SW480 (cell line): ENCODE measurements around the gene SP140.
"Not testable (repeated sequence)": the region's sequence is repeated elsewhere in the genome, so short reads cannot be mapped to it uniquely, and the experiment has no call there.

Experiments
- DNase-seq: peaks from one replicate; pipeline ENCODE4 v3.0.0-alpha.2; 2016; ENCODE audit warnings: low spot score

The SP140 gene

DNA sequence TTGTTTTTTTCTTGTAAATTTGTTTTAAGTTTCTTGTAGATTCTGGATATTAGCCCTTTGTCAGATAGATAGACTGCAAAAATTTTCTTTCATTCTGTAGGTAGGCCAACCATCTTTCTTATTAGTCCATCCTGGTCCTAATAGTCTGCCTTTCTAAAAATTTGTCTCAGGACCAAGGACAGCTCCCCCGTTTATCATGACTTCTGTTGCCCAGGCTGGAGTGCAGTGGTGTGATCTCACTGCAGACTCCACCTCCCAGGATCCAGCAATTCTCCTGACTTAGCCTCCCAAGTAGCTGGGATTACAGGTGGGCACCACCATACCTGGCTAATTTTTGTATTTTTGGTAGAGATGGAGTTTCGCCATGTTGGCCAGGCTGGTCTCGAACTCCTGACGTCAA lies 63.8 kb downstream of the SP140 start:
- not testable (repeated sequence) for DNase-seq

- no peak for DNase-seq
Measured at GRCh38 chr2:230295192-230295591, 69.7 kb downstream of the SP140 start.

- DNase-seq: no peak
Measured at GRCh38 chr2:230296917-230297316, 71.4 kb downstream of the SP140 start.

GRCh38 chr2:230299618-230300017 lies 74.1 kb downstream of the SP140 start:
- DNase-seq: no peak

DNA sequence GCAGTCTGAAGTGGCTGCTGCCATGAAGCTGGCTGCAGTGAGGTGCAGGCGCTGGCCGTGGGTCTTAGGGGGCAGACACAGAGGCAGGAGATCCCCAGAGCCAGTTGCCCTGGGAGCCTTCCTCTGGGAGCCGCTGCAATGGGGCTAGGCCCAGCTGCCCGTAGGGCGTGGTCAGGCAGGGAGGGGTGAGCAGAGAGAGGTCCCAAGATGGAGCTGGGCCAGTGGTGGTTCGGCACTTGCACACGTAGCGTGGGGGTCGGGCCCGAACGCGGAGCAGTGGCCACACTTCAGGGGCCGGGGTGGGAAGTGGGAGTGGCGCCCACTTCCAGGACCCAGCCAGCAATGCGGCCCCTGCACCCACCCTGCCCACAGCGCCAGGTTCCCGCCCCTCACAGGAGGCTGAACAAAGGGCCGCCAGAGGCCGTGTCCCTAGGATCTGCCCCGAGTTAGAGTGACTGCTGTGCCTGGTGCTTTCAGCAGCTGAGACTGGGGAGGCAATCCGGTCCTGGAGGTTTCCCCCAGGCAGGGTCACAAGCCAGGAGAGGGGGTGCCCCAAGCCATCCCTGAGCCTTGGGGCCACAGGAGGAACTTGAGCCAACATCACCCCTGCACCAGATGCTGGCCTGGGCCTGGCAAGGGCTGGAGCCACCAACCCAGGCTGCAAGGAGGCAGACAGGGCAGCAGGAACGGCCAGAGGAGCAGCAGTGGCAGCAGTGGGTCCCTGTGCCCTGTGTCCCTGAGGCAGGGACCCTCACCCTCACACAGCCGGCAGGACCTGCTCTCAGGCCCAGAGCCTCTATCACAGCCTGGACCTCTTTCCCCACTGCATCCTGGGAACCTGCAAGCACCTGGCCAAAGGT lies 80.1 kb downstream of the SP140 start:
- DNase-seq: no peak

DNA sequence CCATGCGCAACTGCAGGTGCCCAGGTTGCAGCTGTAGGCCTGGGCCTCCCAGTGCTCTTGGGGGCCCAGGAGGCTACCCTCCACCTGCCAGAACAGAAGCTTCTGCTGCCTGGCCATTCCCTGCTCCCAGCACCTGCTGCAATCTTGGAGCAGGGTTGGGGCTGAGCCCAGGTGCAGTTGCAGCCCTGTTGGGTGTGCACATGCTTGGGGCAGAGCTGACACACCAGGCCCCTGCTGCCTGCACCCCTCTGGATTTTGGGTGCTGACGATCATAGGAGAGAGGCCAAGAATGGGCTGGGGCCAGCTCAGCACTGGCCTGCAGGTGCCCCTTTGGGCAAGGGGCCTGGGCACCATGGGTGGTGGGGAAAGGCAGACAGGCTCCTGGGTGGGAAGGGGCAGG lies 80.9 kb downstream of the SP140 start:
- no peak for DNase-seq

DNA sequence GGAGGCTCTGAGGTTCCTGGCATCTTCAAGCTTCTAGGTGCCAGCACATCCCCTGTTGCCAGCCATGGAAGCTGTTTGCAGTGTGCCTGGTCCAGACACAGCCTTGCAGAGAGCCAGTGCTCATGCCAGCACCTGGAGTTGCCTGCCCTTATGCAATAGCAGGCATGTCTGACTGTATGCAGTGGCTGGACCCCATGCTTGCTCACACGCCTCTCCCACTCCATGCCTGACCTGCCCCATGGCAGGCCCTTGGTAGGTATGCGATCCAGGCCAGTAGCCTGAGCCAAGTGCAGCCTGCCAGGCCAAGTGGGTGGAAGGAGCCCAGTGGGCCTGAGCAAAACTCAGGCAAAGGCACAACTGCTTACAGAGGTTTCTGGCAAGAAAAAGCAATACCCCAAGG lies 81.9 kb downstream of the SP140 start:
- DNase-seq: no peak

- no peak for DNase-seq
Measured at GRCh38 chr2:230308402-230309000, 83.0 kb downstream of the SP140 start.

DNA sequence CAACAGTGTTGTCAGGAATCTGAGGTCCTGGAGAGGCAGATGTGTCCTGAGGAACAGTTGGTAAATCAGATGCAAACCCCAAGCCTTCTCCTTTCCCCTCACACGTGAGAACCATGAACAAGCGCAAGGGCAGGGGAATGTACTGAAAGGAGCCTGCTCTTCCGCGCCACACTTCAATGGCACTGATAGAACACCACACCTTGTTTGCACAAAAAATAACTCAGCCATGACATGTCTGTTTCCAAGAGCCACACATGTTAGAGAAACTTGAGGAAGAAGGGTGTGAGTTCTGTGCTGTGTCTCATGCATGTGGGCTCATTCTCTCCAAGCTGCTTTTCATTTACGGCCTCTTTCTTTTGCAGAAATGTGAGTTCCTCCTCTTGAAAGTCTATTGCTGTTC lies 85.3 kb downstream of the SP140 start:
- not testable (repeated sequence) for DNase-seq

DNA sequence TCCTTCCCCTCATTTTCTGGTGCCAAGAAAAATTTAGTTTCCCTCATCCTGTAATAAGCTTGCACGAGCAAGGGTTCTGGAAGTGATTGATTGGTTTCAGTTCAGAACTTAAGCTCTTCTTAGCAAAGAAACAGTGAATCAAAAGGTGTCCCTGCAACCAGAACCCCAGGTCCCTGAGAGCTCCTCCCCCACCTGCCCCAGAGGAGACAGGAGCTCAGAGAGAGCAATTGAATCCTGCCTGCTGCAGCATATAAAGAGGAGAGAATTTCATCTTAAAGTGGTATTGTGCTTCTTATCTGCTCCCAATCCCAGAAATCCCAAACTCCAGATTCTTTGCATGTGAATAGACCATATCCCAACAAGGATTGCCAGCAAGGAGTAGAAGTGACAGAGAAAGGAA lies 86.1 kb downstream of the SP140 start:
- DNase-seq: not testable (repeated sequence)

GRCh38 chr2:230312638-230313037 lies 87.1 kb downstream of the SP140 start:
- no peak for DNase-seq

- DNase-seq: no peak
Measured at GRCh38 chr2:230317366-230317765, 91.8 kb downstream of the SP140 start.

DNA sequence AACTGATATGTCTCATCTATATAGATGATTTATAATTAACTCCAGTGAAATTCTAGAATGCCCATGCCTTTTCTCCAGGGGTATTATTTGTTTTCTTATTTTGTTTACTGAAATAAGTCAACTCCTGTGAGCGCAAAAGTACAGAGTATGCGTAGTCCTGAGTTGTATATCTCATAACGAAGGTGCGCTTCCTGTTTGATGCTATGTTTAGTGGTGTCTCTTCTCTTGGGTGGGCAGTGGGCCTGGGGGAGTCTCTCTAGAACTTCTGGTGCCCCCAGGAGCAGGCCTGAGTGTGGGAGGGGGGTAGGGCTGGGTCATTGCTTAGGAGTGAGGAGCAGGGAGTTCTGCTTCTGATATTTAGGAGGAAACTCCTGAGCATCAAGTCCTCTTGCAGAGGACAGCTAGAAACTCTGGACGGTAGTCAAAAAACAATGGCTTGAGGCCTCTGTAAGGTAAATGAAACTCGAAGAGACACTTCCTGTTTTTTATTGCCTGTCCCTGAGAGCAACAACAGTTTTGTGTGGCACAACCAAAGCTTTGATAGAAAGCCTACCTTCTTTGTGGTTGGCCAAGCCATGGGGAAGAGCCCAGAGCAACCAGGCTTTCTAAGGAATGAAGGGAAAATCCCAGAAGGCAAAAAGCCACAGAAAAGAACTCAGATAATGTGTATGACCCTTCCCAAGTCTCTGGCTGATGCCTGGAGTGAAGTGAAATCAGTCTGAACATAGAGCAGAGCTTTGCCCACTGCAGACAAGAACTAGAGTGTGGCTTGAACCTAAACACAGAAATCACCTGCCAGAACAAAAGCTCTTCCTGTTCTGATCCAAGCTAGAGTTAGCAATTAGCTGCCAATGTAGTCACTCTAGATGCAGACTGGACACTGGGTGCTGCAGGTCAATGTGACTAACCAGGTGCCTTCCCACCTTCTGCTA lies 92.9 kb downstream of the SP140 start:
- no peak for DNase-seq

GRCh38 chr2:230319211-230319862 lies 93.8 kb downstream of the SP140 start:
- peak; percentile 17 for DNase-seq

GRCh38 chr2:230321031-230321430 lies 95.5 kb downstream of the SP140 start:
- DNase-seq: no peak

DNA sequence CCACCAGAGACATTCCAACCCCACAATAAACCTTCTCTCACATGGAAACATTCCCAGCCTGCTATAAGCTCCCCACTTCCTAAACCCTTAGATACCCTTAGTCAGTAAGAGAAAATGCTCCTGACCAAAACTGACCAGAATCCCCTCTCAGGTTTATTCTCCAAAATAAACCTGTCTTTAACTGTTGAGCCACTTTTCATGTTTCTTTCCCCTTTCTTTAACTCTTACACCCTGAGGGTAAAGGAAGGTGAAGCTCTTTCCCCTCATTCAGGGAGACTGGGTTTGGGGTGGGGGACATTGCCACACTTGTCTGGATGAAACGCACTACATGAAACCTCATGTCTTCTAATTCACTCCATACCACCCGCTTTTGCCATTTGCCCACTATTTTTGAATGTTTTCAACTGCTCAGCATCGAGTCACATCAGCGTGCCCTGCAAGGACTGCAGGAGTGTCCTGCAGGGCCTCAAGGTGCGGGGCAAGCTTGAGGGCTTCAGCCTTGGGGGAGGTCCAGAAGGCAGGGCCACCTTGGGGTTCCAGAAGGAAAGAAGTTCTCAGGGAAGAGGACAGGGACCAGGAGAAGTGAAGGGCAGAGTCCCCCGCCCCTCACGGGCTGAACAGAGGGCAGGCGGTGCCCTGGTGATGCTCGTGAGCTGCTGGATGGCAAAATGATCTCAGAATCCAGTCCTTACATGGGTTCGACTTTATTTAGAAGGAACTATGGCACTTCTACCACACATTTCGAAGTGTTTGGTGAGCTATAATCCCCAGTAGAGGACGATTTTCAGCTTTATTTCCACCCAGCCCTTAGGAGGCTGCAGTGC lies 97.2 kb downstream of the SP140 start:
- no peak for DNase-seq

DNA sequence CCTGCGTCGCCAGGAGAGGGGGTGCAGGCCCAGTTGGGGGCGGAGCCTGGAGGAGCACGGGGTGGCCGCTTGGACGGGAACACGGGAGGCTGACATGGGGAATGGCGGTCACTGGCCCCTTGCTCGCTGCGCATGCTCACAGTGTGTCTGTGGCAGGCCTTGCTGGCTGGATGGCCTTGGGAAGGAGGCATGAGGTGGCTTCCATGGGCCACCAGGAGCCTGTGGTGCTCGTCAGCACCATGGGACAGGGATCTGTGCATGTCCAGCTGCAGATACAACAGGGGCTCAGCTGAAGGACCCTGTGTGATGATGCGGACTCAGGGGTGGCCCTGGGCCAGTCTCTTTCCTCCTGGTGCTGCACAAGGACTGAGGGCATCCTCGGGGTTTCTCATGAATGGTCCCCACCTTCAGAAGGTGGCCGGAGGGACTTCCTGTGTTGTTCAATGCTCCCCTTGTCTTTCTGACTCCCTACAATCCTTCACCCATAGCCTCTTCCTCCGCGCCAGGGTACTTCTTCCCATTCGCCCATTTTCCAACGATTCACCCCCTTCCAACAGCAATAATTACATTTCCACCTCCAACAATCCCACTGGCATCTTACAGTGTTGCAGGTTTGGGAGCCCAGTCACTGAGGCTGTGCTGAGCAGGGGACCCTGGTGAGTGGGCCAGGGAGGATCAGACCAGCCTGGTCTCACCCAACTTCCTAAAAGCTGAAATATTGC lies 98.0 kb downstream of the SP140 start:
- no peak for DNase-seq

- no peak for DNase-seq
Measured at GRCh38 chr2:230324503-230324902, 99.0 kb downstream of the SP140 start.

DNA sequence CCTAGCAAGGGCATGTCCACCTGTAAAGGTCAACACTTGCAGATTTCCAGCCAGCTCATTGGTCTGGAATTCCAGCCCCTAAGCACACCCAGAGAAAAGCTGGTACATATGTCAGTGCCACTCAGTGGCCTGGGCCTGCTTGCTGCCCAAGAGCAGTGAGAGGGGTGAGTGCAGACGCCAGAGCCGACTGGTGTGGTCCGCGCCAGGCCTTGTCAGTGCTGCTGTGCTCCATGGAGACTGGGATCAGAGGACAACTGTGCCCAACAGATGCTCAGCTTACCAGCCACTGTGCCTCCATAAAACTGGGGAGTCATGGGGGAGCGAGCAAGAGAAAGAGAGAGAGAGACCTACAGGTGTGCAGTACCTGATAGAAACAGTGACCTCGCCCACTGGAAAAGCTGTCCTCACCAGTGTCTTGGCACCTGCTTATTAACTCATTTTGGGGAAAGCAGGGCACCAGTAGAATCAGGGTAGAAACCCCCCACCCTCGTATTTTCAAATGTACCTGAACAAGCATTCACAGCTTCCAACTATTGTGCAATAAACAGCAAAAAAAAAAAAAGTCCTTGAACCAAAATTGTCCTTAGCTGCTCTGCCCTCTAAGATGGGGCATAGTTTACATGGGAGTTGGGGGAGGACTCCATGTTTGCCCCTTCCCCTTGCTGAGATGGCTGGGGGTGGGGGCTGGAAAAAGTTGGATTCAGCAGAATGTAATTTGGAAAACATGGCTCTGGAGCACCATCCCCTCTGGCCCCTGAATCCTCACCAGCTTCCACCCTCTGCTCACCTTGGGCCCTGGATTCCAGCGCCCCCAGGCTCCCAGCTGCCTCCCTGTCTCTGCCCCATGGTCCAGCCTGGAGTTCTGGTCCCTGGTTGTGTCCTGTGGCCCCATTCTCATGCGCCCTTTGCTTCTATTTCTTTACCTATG lies 100.0 kb downstream of the SP140 start:
- DNase-seq: no peak
